CMK (cell line): Measurements from ENCODE around the gene ACSF2.

Source experiments
- DNase-seq: peaks from one replicate; pipeline ENCODE4 v3.0.0-alpha.2; 2010; ENCODE audit warnings: low read depth

The ACSF2 gene

GRCh38 chr17:50501054-50501453 lies 75.0 kb downstream of the ACSF2 start:
- DNase-seq, result no peak

GRCh38 chr17:50502301-50502990 lies 76.4 kb downstream of the ACSF2 start:
- no peak for DNase-seq

GRCh38 chr17:50505591-50506130 lies 79.6 kb downstream of the ACSF2 start:
- DNase-seq, result no peak

- no peak for DNase-seq
Measured at GRCh38 chr17:50506298-50506697, 80.3 kb downstream of the ACSF2 start.

GRCh38 chr17:50507871-50508572 lies 82.0 kb downstream of the ACSF2 start, which contains the start of gene MYCBPAP:
TSS of gene MYCBPAP (plus strand) at chr17:50508439. CDS start at chr17:50508675, 236 bp downstream.
- DNase-seq, result peak; percentile 61

GRCh38 chr17:50508573-50509460 lies 82.8 kb downstream of the ACSF2 start:
- no peak for DNase-seq

GRCh38 chr17:50511058-50511457 lies 85.0 kb downstream of the ACSF2 start:
- DNase-seq, result no peak

- no peak for DNase-seq
Measured at GRCh38 chr17:50513495-50513894, 87.5 kb downstream of the ACSF2 start.

GRCh38 chr17:50514388-50514787 lies 88.4 kb downstream of the ACSF2 start:
- no peak for DNase-seq

- no peak for DNase-seq
Measured at GRCh38 chr17:50514936-50515702, 89.1 kb downstream of the ACSF2 start.

- no peak for DNase-seq
Measured at GRCh38 chr17:50517011-50517410, 91.0 kb downstream of the ACSF2 start.

GRCh38 chr17:50517504-50518383 lies 91.7 kb downstream of the ACSF2 start:
- no peak for DNase-seq

GRCh38 chr17:50518384-50519023 lies 92.5 kb downstream of the ACSF2 start:
- DNase-seq, result no peak

GRCh38 chr17:50519141-50519834 lies 93.3 kb downstream of the ACSF2 start:
- DNase-seq, result no peak

GRCh38 chr17:50520483-50520882 lies 94.5 kb downstream of the ACSF2 start:
- no peak for DNase-seq

- no peak for DNase-seq
Measured at GRCh38 chr17:50521514-50521913, 95.5 kb downstream of the ACSF2 start.

- DNase-seq, result no peak
Measured at GRCh38 chr17:50522766-50523165, 96.7 kb downstream of the ACSF2 start.

- no peak for DNase-seq
Measured at GRCh38 chr17:50523208-50523607, 97.2 kb downstream of the ACSF2 start.
